Measurements from ENCODE around the gene FBXW2.

Gene FBXW2

GRCh38 chr9:120783602-120784047 lies 9.6 kb downstream of the FBXW2 start:
- TF ChIP-seq CREB1 (IDR thresholded peaks at IDR 0.05; ENCODE audit: low read depth) (no peak), REST (IDR thresholded peaks at IDR 0.05; ENCODE audit: low read depth) (no peak), EP300 (IDR thresholded peaks at IDR 0.05; ENCODE audit: borderline replicate concordance) (no peak), TAF1 (IDR thresholded peaks at IDR 0.05; ENCODE audit: low read depth) (no peak), RAD21 (IDR thresholded peaks at IDR 0.05; ENCODE audit: low read depth) (no peak), ZBTB7A (IDR thresholded peaks at IDR 0.05; ENCODE audit: low read depth) (no peak)

- TF ChIP-seq USF1 (IDR thresholded peaks at IDR 0.05) (no peak), EP300 (IDR thresholded peaks at IDR 0.05; ENCODE audit: borderline replicate concordance) (no peak), CEBPB (IDR thresholded peaks at IDR 0.05) (no peak), MAX (IDR thresholded peaks at IDR 0.05) (no peak), CREB1 (IDR thresholded peaks at IDR 0.05; ENCODE audit: low read depth) (no peak), NFIC (IDR thresholded peaks at IDR 0.05) (no peak), TAF1 (IDR thresholded peaks at IDR 0.05; ENCODE audit: low read depth) (no peak), ZBTB7A (IDR thresholded peaks at IDR 0.05; ENCODE audit: low read depth) (no peak), EGR1 (IDR thresholded peaks at IDR 0.05) (no peak), RAD21 (IDR thresholded peaks at IDR 0.05; ENCODE audit: low read depth) (no peak), TEAD4 (IDR thresholded peaks at IDR 0.05) (no peak), YY1 (IDR thresholded peaks at IDR 0.05; ENCODE audit: low read depth) (no peak)
Measured at GRCh38 chr9:120781236-120781635, 12.0 kb downstream of the FBXW2 start.

GRCh38 chr9:120780367-120780766 lies 12.8 kb downstream of the FBXW2 start:
- TF ChIP-seq MAX (IDR thresholded peaks at IDR 0.05) (no peak), YY1 (IDR thresholded peaks at IDR 0.05; ENCODE audit: low read depth) (no peak), TEAD4 (IDR thresholded peaks at IDR 0.05) (no peak), RAD21 (IDR thresholded peaks at IDR 0.05; ENCODE audit: low read depth) (no peak), TAF1 (IDR thresholded peaks at IDR 0.05; ENCODE audit: low read depth) (no peak), NFIC (IDR thresholded peaks at IDR 0.05) (no peak), CREB1 (IDR thresholded peaks at IDR 0.05; ENCODE audit: low read depth) (no peak), USF1 (IDR thresholded peaks at IDR 0.05) (no peak), EP300 (IDR thresholded peaks at IDR 0.05; ENCODE audit: borderline replicate concordance) (no peak), REST (IDR thresholded peaks at IDR 0.05; ENCODE audit: low read depth) (no peak), TCF12 (IDR thresholded peaks at IDR 0.05; ENCODE audit: low read depth) (no peak), EGR1 (IDR thresholded peaks at IDR 0.05) (no peak), FOXM1 (IDR thresholded peaks at IDR 0.05; ENCODE audit: borderline replicate concordance, low read depth) (no peak), ZBTB7A (IDR thresholded peaks at IDR 0.05; ENCODE audit: low read depth) (no peak)

- TF ChIP-seq TCF12 (IDR thresholded peaks at IDR 0.05; ENCODE audit: low read depth) (no peak), TAF1 (IDR thresholded peaks at IDR 0.05; ENCODE audit: low read depth) (no peak), EGR1 (IDR thresholded peaks at IDR 0.05) (no peak), EP300 (IDR thresholded peaks at IDR 0.05; ENCODE audit: borderline replicate concordance) (no peak), YY1 (IDR thresholded peaks at IDR 0.05; ENCODE audit: low read depth) (no peak), TEAD4 (IDR thresholded peaks at IDR 0.05) (no peak), CEBPB (IDR thresholded peaks at IDR 0.05) (no peak), NFIC (IDR thresholded peaks at IDR 0.05) (no peak), FOXM1 (IDR thresholded peaks at IDR 0.05; ENCODE audit: borderline replicate concordance, low read depth) (no peak)
Measured at GRCh38 chr9:120779227-120779626, 14.0 kb downstream of the FBXW2 start.

- TF ChIP-seq TEAD4 (IDR thresholded peaks at IDR 0.05): no peak
- no peak for TF ChIP-seq USF1 (IDR thresholded peaks at IDR 0.05)
- no peak for TF ChIP-seq NFIC (IDR thresholded peaks at IDR 0.05)
- TF ChIP-seq TCF12 (IDR thresholded peaks at IDR 0.05; ENCODE audit: low read depth): no peak
- TF ChIP-seq ZBTB7A (IDR thresholded peaks at IDR 0.05; ENCODE audit: low read depth): no peak
- no peak for TF ChIP-seq CREB1 (IDR thresholded peaks at IDR 0.05; ENCODE audit: low read depth)
- TF ChIP-seq REST (IDR thresholded peaks at IDR 0.05; ENCODE audit: low read depth): no peak
- TF ChIP-seq EP300 (IDR thresholded peaks at IDR 0.05; ENCODE audit: borderline replicate concordance): no peak
- TF ChIP-seq FOXM1 (IDR thresholded peaks at IDR 0.05; ENCODE audit: borderline replicate concordance, low read depth): no peak
- TF ChIP-seq YY1 (IDR thresholded peaks at IDR 0.05; ENCODE audit: low read depth): no peak
- no peak for TF ChIP-seq EGR1 (IDR thresholded peaks at IDR 0.05)
- TF ChIP-seq RAD21 (IDR thresholded peaks at IDR 0.05; ENCODE audit: low read depth): no peak
- TF ChIP-seq CEBPB (IDR thresholded peaks at IDR 0.05): no peak
- TF ChIP-seq MAX (IDR thresholded peaks at IDR 0.05): no peak
- TF ChIP-seq TAF1 (IDR thresholded peaks at IDR 0.05; ENCODE audit: low read depth): no peak
Measured at GRCh38 chr9:120778758-120779157, 14.5 kb downstream of the FBXW2 start.
